AG09309 (cell line): ENCODE results near the gene DSEL.

ENCODE experiments used
- DNase-seq: peaks from one replicate; pipeline ENCODE4 v3.0.0-alpha.2; 2010; ENCODE audit warnings: low read depth
- H3K4me3 ChIP-seq: 2 replicates; pipeline ENCODE4 v1.5.1; 2011; ENCODE audit warnings: mild to moderate bottlenecking, low read depth, low read length, moderate library complexity; ENCODE audit not compliant: control insufficient read depth
- TF ChIP-seq, protein P1 (sequence below): IDR thresholded peaks from 2 replicates; pipeline ENCODE4 v1.5.1; 2011; ENCODE audit warnings: mild to moderate bottlenecking, low read depth, low read length, inconsistent platforms; ENCODE audit not compliant: insufficient read depth, control insufficient read depth; ENCODE audit errors: missing control alignments

DSEL gene

DNA sequence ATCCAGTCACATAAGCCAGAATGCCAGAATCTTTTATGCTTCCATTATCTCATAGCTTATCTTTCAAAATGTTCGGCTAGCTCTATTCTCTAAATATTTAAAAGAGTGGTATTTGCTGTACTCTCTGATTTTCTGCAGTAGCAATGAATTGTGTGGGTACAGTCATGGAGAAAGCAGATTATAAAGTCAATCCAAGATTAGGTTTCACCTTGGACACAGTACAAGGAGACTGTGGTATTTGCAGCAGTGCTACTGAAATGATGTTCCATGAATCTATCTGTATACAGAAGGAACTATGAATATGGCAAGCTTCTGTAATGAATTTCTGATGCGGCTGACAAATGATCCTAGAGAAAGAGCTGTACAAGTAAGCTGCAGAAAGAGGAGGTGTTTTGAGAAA, 15.4 kb upstream of the DSEL start:
- no peak overlapping the region for H3K4me3 ChIP-seq
- DNase-seq: no peak
- TF ChIP-seq, protein P1, sequence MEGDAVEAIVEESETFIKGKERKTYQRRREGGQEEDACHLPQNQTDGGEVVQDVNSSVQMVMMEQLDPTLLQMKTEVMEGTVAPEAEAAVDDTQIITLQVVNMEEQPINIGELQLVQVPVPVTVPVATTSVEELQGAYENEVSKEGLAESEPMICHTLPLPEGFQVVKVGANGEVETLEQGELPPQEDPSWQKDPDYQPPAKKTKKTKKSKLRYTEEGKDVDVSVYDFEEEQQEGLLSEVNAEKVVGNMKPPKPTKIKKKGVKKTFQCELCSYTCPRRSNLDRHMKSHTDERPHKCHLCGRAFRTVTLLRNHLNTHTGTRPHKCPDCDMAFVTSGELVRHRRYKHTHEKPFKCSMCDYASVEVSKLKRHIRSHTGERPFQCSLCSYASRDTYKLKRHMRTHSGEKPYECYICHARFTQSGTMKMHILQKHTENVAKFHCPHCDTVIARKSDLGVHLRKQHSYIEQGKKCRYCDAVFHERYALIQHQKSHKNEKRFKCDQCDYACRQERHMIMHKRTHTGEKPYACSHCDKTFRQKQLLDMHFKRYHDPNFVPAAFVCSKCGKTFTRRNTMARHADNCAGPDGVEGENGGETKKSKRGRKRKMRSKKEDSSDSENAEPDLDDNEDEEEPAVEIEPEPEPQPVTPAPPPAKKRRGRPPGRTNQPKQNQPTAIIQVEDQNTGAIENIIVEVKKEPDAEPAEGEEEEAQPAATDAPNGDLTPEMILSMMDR: no peak

DNA sequence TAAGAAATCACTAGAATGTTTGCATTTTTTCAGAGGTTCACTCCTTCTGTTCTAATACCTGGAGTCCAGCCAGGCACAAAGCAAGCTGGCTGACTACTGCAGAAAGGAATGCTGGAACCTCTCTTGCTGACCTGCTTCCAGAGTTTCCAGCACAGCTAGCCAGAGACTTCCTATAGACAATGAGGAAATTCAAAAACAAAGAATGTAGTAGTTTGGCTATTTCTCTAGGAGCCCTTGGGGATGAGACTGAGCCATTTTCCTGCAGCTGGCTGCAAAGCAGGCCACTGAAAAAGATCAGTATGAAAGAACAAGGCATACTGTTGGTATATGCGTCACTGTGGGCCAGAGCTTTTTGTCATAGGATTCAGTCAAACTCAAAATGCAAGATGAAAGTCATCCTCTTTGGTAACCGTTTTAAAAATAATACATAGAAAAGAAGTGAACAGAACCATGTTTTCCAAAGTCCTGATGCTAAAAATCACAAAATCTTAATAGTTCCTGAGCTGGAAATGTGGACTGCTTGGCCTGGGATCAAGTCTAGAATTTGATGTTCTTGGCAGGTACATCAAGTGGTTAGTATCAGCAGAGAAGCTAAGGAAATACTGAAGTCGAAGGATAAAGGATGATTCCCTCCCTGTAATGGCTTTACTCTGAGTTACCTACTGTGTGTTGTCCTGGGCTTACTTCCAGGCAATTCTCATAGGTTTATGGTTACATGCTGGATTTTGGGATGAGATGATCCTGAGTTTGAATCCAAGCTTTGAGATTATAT, 9.0 kb upstream of the DSEL start:
- TF ChIP-seq, protein P1: no peak
- peak; percentile 95 for DNase-seq
- H3K4me3 ChIP-seq: no peak overlapping the region

DNA sequence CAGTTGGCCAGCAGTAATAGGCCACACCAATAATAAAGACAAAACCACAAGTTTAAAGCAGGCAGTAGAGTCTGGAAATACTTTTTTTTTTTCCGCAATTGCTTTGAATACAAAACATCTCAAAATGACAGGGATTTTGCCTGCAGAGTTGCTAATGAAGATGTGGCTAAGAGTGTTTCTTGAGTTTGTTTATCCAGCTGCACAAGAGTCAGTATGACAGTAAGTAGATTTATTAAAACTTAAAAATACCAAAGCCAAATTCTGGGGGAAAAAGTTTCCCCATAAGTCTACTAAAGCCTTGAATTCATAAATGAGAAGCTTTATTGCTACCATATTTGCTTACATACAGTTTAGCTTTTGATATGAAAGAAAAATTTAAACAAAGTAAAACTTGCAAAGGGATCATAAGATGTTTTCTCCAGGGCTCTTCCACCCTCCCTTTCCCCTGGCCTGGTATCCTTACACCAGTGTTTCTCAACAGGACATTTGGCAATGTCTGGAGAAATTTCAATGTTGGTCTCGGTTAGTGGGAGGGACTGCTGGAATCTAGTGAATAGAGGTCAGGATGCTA, 3.9 kb upstream of the DSEL start:
- TF ChIP-seq, protein P1: no peak
- H3K4me3 ChIP-seq: no peak overlapping the region
- DNase-seq: peak; percentile 76

DNA sequence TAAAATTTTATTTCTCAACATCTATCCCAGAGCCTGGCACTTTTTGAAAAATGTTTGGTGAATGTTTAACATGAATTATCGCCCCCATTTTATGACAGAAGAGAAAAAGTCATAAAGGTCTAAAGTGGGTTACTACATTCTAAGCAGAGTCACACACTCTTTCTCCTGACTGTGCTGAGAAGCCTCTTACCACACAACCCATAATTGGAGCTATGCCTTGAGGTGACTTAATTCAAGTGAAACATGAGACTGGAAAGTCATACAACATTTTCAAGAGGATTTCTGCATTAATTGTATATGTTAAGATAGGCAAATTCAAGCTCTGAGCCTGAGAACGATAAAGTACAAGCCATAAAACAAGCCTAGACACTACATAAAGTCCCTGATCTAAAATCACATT, 3.1 kb upstream of the DSEL start:
- peak; percentile 77 for DNase-seq

DNA sequence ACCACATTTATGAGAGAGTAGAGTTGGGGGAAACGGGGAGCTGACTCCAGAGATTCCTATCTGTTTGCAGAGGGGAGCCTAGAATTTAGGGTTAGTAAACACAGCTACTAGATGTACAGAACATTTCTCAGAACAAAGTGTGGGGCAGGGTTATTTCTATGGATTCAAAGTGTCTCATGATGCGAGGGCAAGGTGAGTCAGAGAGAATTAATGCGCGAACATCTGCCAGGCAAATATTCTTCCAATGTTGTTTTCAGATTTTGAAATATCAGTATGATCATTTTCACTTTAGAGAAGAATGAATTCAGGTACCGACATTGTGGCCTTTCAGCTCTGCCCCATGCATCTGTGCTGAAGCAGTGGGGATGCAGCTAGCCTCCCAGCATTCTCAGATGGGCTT, 2.0 kb upstream of the DSEL start:
- no peak for DNase-seq
- H3K4me3 ChIP-seq: no peak overlapping the region
- TF ChIP-seq, protein P1: no peak

More for the DNA sequence above, 3.1 kb upstream of the DSEL start:
- no peak overlapping the region for H3K4me3 ChIP-seq
- TF ChIP-seq, protein P1: no peak

DNA sequence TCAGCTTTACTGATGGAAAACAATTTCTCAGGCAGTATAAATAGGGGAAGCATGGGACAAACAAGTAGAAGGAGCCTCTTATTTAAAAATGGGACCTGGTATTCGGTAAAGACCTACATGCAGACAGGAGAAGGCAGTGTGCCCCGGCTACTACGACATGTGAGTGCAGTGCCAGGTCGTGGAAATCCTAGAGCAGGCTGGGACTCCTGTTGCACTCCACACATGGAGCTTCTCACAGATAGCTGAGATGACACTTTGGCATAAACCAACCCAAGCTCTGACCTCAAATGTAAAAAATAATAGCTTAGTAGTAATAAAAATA, 885 bp upstream of the DSEL start:
- DNase-seq: no peak
- H3K4me3 ChIP-seq: peak overlapping the region; percentile 69
- TF ChIP-seq, protein P1: no peak
